B cell (primary cell): ENCODE data around the gene LAMTOR3.

Source experiments
- EZH2 ChIP-seq: IDR thresholded peaks from 2 replicates; pipeline ENCODE4 v1.6.1; 2012; ENCODE audit warnings: borderline replicate concordance, low read depth, mild to moderate bottlenecking, moderate library complexity, low read length; ENCODE audit not compliant: insufficient read depth, poor library complexity, severe bottlenecking
- TF ChIP-seq, protein P1 (sequence below): fragments of 200-600 bp; IDR thresholded peaks from one replicate; pipeline ENCODE4 v1.8.0; 2022; ENCODE audit warnings: antibody characterized with exemption, mild to moderate bottlenecking

DNA sequence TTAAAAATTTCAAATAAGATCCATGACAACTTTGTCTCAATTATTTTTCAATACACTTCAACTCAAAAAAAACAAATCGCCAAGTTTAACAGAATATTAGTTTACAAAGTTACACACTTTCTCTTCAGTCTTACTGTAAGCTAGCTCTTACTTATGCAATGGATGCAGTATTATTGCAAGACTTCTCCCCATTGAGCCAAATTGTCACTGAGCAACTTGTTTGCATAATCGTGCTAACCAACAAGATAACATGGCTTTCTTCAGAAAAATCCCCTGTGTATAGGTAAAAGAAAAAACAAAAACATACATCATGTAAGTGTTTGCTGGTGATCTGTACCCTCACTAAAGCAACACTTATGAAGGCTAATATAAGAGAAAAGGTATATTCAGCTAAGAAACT, 33.3 kb upstream of the LAMTOR3 start:
- TF ChIP-seq, protein P1, sequence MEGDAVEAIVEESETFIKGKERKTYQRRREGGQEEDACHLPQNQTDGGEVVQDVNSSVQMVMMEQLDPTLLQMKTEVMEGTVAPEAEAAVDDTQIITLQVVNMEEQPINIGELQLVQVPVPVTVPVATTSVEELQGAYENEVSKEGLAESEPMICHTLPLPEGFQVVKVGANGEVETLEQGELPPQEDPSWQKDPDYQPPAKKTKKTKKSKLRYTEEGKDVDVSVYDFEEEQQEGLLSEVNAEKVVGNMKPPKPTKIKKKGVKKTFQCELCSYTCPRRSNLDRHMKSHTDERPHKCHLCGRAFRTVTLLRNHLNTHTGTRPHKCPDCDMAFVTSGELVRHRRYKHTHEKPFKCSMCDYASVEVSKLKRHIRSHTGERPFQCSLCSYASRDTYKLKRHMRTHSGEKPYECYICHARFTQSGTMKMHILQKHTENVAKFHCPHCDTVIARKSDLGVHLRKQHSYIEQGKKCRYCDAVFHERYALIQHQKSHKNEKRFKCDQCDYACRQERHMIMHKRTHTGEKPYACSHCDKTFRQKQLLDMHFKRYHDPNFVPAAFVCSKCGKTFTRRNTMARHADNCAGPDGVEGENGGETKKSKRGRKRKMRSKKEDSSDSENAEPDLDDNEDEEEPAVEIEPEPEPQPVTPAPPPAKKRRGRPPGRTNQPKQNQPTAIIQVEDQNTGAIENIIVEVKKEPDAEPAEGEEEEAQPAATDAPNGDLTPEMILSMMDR, result no peak
- TF ChIP-seq EZH2, result no peak
